NCI-H526 (cell line): ENCODE results near the gene MRPL38.
A peak's percentile ranks its signal among the peaks of the same experiment; 100 is the strongest.
"Not testable (repeated sequence)": the region's sequence is repeated elsewhere in the genome, so short reads cannot be mapped to it uniquely, and the experiment has no call there.

Experiments used
- DNase-seq, 2 experiments: peaks; one replicate each; lab custom pipeline; 2025; lab: John Stamatoyannopoulos, UW

The MRPL38 gene

DNA sequence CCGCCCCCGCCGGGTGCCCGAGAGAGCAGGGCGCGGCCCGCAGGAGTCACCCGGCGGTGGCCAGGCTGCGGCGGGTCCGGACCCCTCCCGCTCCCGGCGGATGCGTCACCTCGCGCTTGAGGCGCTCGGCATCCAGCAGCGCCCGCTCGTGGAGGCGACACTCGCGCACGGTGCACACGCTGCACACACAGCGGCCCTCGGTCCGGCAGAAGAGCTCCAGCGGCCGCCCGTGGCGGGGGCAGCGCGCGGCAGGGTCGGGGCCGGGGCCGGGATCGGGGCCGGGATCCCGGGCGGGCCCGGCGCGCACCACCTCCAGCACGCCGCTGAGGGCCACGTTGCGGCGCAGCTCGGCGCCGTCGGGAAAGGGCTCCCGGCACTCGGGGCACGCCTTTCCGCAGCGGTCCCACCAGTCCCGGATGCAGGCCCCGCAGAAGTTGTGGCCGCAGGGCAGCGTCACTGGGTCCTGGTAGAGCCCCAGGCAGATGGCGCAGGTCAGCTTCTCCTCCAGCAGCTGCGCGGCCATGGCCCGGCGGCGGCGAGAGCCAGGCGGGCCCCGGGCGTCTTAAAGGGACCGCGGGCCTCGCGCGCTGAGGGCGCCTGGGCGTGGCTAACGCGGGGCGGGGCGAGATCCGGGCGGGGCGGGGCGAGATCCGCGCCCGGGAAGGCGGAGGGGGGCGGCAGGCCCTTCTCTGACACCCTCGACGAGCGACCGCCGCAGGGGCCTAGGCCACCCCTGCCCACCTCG is 8.1 kb downstream of the MRPL38 start, which contains the start of gene TRIM65:
Gene TRIM65, minus strand, starts transcription at position 537 of the 745 bp plus-strand sequence. Its CDS starts 14 bp downstream, at position 523.
- DNase-seq: peak in 1 of 2 experiments; percentile 86

DNA sequence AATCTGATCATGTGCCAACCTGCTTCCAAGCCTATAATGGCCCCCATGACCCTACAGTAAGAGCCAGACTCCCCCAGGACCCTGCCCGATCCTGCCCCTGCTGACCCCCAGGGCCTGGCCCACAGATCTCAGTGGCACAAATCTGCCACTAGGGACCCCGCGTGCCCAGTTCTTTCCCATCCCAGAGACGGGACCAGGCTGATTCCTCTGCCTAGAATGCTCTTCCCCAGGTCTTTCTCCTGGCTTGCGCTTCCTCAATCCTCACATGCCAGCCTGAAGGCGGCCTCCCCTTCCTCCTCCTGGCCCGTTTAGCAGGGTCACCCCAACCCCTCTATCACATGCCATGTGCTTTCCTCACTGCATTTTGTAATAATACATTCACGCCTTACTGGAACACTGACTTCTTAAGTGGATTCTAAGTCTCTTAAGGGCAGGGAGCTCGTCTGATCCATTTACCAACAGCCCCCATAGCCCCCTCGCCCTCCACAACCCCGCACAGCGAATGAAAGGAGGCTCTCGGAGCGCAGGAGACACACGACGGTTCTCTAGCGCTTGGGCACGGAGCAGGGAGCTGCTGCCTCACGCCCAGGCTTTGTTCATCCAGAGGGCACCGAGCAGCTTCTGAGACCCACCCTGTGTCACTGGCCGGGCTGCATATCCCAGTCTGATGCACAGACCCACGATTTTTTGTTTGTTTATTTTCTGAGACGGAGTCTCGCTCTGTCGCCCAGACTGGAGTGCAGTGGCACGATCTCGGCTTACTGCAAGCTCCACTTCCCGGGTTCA is 9.1 kb downstream of the MRPL38 start:
- peak in 1 of 2 experiments; percentile 39 for DNase-seq

DNA sequence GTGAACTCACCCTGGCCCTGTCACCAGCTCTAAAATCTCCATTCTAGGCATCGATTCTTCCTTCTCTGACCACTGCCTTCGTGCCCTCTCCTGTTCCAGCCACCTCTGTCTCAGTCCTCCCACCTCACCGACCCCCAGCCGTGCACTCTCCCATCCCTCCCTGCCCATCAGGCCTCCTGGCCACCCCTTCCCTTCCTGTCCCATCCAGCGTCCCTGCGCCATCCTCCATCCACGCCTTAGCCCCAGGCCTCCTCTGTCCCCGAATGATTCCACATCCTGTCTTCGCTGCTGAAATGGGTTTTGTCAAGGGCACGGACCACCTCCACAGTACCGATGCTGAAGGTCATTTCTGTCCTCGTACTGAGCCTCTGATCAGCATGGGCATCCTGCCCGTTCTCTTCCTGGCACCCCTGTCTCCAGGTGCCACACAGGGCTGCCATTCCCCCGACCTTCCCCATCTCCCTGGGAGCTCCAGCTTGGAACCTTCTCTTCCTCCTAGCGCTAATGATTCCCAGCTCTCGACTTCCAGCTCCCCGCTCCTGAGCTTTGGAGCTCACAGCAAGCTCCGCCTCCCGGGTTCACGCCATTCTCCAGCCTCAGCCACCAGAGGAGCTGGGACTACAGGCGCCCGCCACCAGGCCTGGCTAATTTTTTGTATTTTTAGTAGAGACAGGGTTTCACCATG is 10.5 kb downstream of the MRPL38 start:
- no peak for DNase-seq

DNA sequence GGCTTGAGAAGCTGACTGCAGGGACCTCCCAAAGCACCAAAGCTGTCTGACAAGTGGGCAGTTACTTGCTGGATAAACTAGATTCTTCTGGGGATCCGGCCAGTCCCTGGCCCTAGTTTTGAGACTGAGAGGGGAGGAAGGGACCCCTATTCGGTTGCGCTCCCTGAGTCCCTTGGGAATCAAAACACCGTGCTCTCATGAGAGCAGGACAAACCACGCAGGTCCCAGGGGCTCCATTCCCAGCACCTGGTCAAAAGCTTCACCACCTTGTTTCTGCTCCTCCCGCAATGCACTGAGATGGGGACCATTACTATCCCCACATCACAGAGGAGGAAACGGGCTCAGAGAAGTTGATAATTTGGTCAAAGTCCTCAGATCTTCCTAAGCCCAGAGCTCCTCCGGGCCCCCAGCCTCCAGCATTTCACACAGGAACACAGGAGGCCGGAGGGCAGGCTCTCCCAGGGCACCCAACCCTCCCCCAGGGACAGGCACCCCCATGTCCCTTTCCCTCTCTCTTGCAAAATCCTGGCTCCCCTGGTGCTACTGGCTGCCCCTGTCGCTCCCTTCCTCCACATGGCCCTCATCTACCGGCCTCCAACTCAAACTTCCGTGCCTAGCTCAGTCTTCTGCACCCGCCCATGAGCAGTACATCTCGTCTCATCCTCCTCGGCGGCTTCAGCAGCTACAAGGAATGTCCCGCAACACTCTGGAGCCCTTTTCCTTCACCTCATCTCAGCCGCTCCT is 11.2 kb downstream of the MRPL38 start:
- no peak for DNase-seq

DNA sequence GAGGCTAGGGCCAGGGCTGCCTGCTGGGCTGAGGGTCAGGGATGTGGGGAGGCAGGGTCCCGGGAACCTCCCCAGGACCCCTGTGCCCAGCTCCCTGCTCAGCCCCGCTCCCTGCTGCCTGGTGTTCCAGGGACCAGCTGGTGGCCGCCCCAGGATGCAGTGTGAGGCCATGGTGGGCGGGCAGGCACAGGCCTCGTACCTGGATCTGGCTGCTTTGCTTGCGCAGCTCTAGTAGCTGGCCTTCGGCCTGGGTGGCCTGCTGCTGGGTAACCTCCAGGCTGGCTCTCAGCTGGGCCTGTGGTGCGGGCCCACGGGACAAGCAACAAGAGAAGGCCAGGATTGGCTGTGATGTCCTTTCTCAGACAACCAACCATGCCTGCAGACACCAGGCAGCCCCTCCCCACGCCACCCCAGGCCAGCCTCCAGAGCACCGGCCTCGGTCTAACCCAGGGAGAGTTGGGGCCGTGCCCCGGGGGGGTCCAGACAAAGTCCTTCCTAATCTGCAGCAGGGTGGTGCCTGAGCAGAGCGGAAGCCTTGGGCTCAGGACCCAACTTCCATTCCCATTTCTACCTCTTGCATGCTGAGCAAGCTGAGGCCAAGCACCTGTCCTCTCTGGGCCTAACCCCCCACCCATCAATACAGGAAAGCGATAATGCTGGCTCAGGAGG is 12.0 kb downstream of the MRPL38 start:
- DNase-seq: no peak

DNA sequence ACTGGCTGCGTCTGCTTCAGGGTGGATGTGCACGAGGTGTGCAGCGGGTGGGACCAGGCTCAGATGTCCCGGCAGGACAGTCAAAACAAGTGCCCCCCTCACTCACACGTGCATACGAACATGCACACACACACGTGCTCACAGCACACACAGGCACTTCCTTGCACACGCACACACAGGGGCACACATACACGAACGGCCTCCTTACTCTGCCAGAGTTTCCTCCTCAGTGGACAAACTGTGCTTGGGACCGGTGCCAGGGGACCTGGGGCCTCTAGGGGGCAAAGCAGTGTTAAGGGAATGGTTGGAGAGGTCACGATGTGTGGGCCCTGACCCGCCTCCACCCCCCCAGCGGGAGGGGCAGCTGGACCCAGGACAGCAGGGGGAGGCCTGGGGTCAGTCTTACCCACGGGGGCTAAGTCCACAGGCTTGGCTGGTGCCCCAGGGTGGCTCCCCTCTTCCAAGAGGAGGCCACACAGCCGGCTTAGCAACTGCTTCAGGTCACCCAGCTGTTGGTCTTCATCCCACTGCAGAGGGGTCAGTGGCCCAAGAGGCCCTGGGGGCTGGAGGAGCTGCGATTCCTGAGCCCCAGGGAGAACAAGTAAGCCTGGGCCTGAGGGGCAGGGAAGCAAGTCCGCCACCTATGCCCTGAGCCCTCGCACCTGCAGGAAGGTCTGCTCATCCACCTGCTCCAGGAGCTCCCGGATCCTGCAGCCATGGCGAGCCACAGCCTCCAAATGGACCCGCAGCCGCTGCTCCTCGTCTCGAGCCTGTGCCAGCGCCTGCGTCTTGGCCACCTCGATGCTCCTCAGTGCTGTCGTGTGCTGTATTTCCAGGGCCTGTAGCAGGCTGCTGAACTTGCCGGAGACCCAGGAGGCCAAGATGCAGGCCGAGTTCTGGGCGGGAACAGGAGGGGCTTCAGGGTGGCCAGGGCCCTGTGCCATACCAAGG is 12.8 kb downstream of the MRPL38 start:
- no peak for DNase-seq

DNA sequence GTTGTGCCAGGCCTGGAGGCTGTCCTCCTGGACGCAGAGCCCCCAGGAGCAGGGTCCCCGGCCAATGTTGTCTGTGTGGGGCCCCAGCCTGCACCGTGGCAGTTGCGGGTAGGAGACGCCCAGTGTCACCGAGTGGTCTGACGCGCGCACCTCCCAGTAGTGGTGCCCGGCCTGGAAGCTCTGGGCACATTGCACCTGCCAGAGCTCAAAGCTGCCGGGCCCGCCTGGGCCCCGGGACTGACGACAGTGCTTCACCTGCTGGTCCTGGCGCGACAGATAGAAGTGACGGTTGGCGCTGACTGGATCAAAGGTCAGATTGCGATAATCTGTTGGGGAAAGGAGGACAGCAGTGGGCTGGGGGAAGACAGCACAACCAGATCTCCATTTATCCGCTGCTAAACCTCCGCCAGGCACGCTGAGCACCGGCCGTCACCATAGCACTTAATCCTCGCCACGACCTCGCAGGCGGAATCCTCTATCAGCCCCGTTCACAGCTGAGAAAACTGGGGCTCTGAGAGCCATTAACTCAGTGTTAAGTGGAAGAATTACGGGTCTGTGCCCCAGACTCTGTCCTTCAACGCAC is 13.6 kb downstream of the MRPL38 start:
- no peak for DNase-seq

DNA sequence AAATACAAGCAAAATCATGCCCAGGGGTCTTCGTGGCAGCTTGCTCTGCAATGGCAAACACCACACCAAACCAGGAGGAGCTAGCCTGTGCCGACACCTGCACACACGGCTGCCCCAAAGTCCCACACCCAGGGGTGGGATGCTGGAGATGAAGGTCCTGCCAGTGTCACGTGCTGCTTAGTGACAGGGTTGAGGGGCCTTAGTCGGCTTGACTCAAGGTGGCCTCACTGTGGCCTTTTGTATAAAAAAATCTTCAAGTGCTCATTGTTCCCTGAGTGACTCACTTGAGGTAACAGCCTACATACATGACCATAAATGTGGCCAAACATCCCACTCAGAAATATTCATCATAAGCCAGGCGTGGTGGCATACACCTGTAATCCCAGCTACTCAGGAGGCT is 15.2 kb downstream of the MRPL38 start:
- no peak for DNase-seq

DNA sequence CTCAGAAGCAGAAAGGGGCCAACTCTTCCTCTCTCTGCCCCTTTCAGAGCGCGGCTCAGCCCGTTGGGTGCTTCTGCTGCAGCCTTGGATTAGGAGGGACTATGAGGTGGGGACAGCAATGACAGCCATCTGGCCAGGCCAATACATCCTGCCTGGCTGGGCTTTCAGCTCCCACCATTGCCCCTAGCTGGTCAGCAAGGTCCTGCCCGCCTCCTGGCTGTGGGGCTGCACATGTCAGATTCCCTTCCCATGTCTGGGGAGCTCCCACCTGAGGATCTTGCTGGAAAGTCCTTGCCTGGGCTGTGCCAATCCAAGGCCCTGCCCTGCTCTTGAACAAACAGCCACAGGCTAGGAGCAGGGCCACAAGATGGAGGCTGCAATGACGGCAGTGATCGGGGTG is 16.2 kb downstream of the MRPL38 start:
- DNase-seq: no peak

DNA sequence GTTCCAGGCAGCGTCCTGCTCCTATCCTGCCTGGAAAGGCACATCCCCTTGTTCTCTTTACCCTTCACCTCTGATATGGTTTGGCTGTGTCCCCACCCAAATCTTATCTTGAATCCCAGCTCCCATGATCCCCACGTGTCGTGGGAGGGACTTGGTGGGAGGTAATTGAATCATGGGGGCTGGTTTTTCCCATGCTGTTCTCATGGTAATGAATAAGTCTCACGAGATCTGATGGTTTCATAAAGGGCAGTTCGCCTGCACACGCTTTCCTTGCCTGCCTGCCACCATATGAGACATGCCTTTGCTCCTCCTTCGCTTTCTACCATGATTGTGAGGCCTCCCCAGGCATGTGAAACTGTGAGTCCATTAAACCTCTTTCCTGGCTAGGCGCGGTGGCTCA is 18.8 kb downstream of the MRPL38 start:
- DNase-seq: not testable (repeated sequence)

DNA sequence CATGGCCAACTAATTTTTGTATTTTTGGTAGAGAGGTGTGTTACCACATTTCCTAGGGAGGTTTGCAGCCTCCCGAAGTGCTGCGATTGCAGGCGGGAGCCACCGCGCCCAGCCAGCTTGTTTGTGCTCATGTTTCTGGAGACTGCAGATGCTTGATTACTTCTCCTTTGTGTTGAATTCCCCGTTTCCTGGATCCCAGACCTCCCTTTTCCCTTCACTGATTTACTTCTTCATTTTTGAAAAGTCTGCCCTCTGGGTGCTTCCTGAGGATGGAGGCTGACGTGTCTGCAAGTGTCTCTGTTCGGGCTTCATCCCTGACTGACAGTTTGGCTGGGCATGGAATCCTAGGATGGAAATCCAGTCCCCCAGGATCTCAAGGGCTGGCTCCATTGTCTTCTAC is 19.3 kb downstream of the MRPL38 start:
- no peak for DNase-seq

DNA sequence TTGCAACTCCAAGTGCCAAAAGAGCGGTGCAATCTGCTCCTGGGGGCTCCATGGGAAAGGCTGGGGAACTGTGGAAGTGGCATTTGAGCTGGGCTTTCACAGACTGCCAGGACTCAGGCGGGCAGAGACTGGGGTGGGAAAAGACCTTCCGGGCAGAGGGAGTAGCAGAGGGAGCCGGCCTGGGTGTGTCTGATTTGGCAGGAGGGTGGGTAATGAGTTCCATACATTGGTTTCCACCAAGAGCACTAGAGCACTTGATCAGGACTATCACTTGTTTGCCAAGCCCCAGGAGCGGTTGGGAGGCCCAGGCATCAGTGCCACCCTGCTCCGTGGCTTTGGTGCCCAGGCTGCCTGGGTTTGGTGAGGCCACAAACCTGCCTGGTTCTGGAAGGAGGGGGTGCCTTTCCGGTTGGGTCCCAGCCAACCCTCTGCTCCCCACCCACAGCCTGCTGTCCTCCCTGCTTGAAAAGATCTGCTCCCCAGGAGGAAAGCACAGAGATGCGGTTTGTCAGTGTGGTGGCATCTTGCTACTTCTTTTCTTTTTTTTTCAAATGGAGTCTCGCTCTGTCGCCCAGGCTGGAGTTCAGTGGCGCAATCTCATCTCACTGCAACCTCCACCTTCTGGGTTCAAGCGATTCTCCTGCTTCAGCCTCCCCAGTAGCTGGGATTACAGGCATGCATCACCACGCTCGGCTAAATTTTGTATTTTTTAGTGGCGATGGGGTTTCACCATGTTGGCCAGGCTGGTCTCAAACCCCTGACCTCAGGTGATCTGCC is 22.8 kb downstream of the MRPL38 start:
- DNase-seq: no peak

DNA sequence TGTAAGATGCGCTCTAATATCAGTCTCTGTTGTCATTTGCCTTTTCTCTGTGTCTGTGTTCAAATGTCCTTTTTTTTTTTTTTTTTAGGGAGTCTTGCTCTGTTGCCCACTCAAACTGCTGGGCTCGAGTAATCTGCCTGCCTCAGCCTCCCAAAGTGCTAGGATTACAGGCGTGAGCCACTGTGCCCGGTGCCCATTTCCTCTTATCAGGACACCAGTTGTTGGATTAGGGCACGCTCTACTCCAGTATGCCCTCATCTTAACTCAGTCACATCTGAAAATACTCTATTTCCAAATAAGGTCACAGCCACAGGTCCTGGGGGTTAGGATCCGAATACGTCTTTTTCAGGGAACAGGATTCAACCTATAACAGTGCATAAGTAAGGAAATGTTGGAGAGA is 24.4 kb downstream of the MRPL38 start:
- DNase-seq: no peak

DNA sequence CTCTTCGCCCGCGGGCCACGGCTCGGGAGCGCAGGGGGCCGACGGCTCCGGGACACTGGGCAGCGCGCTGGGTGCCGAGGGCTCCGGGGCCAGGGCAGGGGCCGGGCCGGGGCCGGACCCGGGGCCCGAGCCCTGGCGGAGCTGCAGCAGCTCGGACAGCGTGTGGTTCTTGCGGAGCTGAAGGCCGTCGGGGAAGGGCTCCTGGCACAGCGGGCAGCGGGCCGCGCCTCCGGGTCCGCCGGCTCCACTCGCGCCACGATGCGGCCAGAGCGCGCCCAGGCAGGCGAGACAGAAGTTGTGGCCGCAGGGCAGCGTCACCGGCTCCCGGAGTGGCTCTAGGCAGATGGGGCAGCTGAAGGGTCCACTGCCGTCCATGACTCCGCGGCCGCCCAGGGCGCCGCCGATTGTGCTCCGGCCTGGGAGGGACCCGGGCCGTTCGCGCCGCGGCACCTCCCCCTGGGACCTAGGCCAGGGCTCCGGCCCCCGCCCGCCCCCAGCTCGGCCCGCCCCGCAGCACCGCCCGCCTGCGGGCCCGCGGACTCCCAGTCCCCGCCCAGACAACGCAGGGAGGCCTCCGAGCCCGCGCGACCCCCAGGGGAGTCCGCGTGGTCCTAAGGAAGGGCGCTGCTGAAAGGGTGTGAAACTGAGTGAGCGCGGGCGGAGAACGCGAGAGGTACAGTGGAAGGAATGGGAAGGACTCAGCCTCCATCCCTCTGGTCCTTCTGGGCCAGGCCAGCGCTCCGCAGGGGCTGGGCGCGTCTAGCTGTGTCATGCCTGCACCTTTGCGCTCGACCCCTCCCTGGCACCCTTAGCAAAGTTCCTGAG is 26.3 kb downstream of the MRPL38 start, which contains the start of gene TRIM47:
Gene TRIM47, minus strand, starts transcription at position 408 of the 825 bp plus-strand sequence. Its CDS starts 33 bp downstream, at position 375.
- DNase-seq: no peak

DNA sequence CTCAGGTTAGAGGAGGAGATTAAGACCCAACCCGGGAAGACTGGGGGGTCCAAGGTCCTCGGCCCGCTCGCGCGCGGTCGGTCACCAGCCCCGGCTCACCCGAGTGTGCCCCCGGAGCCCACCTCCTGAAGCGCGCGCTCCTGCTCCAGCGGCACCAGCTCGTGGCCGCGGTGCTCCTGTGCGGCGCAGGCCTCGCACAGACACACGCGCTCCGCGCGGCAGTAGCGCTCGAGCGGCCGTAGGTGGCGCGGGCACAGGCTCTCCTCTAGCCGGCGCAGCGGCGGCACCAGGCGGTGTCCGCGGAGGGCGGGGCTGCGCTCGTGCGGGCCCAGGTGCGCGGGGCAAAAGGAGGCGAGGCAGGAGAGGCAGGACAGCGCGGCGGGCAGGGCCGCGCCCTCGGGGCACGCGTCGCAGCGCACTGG is 26.9 kb downstream of the MRPL38 start:
- peak in 1 of 2 experiments; percentile 89 for DNase-seq

DNA sequence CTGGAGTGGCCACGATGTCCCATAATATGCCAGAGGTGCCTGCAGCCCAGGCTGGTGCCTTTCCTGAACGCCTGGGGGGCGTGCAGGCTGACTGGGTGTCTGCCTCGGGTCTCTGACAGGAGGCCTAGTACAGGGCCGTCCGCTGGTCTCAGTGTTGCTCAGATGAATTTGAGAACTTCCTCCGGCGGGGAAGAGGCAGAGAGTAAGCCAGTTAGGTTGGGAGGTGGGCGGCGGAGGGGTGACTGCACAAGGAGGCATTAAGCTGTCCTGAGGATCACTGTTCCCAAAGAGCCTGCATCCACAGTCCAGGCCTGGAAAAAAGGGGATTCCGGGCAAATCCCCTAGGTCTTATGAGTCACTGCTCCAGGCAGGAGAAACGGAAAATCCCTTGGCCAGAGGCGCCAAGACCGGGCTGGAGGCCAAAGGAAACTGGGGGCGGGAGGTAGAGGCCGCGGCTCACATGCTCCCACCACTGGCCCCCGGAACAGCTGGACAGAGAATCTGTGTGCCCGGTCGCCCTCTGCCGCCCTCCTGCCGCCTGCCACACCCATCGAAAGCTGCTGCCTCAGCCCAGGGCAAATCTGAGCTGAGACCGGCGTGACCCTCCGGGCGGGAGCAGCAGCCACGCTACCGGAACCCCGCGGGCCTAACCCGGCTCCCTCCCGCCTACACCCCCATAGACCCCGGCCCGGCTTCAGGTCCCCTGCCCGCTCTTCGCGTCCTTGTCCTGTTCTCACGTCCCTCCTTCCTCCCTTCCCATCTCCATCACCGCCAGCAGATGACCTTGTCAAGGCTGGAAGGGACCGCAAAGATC is 27.5 kb downstream of the MRPL38 start:
- no peak for DNase-seq
